Subcutaneous adipose tissue (tissue), 4 donors: Measurements from ENCODE around the gene JAKMIP3. TPM values are rescaled to one million over a fixed set of nuclear protein-coding genes. Genes with fewer than 3 reads are reported as not detected.

Source experiments
- CTCF ChIP-seq: fragments of 450-650 bp; IDR thresholded peaks from one replicate; pipeline ENCODE4 v1.5.1; 2016; ENCODE audit warnings: low read depth, mild to moderate bottlenecking, control low read depth, antibody characterized with exemption, moderate library complexity
- total RNA-seq, 4 donors: library from RNA; depleted of rRNA; stranded (reverse); fragments of >200 nt; gene quantifications; one replicate each; pipeline ENCODE4 v1.1.0, GENCODE V29; 2016

The JAKMIP3 gene
- total RNA-seq, 4 donors from 2014 or later: 0.16 to 0.75 (median 0.31) TPM

GRCh38 chr10:132044803-132045202, 20.9 kb upstream of the JAKMIP3 start:
- TF ChIP-seq CTCF: no peak

- no peak for TF ChIP-seq CTCF
Observed at GRCh38 chr10:132045324-132045723, 20.4 kb upstream of the JAKMIP3 start.

- no peak for TF ChIP-seq CTCF
Observed at GRCh38 chr10:132047575-132048293, 18.0 kb upstream of the JAKMIP3 start.

GRCh38 chr10:132048294-132048667, 17.5 kb upstream of the JAKMIP3 start:
- no peak for TF ChIP-seq CTCF

- no peak for TF ChIP-seq CTCF
Observed at GRCh38 chr10:132050191-132050590, 15.6 kb upstream of the JAKMIP3 start.

- TF ChIP-seq CTCF: no peak
Observed at GRCh38 chr10:132052124-132052523, 13.6 kb upstream of the JAKMIP3 start.

GRCh38 chr10:132054564-132054963, 11.2 kb upstream of the JAKMIP3 start:
- no peak for TF ChIP-seq CTCF
